ENCODE measurements around the gene CD36. TPM values are rescaled to one million over a fixed set of nuclear protein-coding genes. Genes with fewer than 3 reads are reported as not detected.

CD36 gene
- total and polyA plus RNA-seq, 2 experiments from 2014 or later: 0.53 TPM; not detected in 1

DNA sequence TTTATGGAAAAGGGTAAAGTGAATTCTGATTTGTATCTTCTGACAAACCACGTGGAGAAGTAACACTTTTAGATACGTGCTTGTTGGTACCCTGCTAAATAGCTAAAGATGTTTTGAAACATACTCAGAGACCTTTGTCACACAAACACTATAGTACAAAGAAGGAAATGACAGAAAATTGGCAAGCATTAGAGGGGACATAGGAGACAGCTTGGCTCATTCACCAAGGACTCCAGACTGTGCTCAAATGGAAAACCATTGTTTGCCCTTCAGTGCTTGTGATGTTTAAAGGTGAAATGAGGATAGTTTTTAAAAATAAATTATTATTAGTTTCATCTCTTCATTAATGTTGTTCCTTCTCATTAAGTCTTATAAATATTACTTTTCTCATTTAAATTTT lies 34.0 kb upstream of the CD36 start:
- no peaks in the 10 kb centered on the region for H3K4me1 ChIP-seq (ENCODE audit: insufficient read depth)
- no peak overlapping the region for H3K9ac ChIP-seq
- no peaks in the 10 kb centered on the region for H3K9me3 ChIP-seq (ENCODE audit: low read depth)
- no peak for TF ChIP-seq EZH2 (IDR thresholded peaks at IDR 0.05; ENCODE audit: insufficient read depth, poor library complexity, severe bottlenecking)
- TF ChIP-seq EZH2phosphoT487 (IDR thresholded peaks at IDR 0.05; ENCODE audit: insufficient read depth, low read depth): no peak
- H3F3A ChIP-seq (ENCODE audit: insufficient read depth): no peaks in the 10 kb centered on the region
- H3K4me2 ChIP-seq (ENCODE audit: unreplicated experiment): no peak overlapping the region
- no peaks in the 10 kb centered on the region for H3K36me3 ChIP-seq (ENCODE audit: low read depth)
- no peaks in the 10 kb centered on the region for H3K9me2 ChIP-seq (ENCODE audit: insufficient read depth)
- H3K27ac ChIP-seq: no peak overlapping the region
- in situ Hi-C loops (cut with MboI): no loop called here
- DNase-seq: no peak
- no peaks in the 10 kb centered on the region for H3K79me2 ChIP-seq (ENCODE audit: insufficient read depth)
- H3K27me3 ChIP-seq (replicated peaks; ENCODE audit: insufficient read depth): no peaks in the 10 kb centered on the region
- no peaks in the 10 kb centered on the region for H4K20me1 ChIP-seq (ENCODE audit: insufficient read depth)
- H2AFZ ChIP-seq: no peak overlapping the region
- H3K4me3 ChIP-seq: no peak overlapping the region
- WGBS, 2 experiments (ENCODE audit: low coverage in 1 of 2, low lambda C conversion rate in 2 of 2, missing lambda C conversion rate in 2 of 2): 75 to 80% methylated on average over 2 of the region's 2 CpGs

GRCh38 chr7:80607136-80607535 lies 31.3 kb upstream of the CD36 start:
- Histone ChIP-seq H4K20me1 (ENCODE audit: insufficient read depth) (no peaks in the 10 kb centered on the region), H3K4me3 (no peak overlapping the region), H3K79me2 (ENCODE audit: insufficient read depth) (no peaks in the 10 kb centered on the region), H3F3A (ENCODE audit: insufficient read depth) (peaks cover 8% of the 10 kb centered on the region), H3K4me2 (ENCODE audit: unreplicated experiment) (no peak overlapping the region), H3K9me3 (ENCODE audit: low read depth) (no peaks in the 10 kb centered on the region), H3K27me3 (replicated peaks; ENCODE audit: insufficient read depth) (no peaks in the 10 kb centered on the region), H3K9me2 (ENCODE audit: insufficient read depth) (no peaks in the 10 kb centered on the region), H3K36me3 (ENCODE audit: low read depth) (no peaks in the 10 kb centered on the region), H3K27ac (no peak overlapping the region), H3K9ac (no peak overlapping the region), H2AFZ (no peak overlapping the region), H3K4me1 (ENCODE audit: insufficient read depth) (peaks cover 11% of the 10 kb centered on the region)
- 62 to 64% methylated on average over 1 of the region's 1 CpG for WGBS, 2 experiments (ENCODE audit: low coverage in 1 of 2, low lambda C conversion rate in 2 of 2, missing lambda C conversion rate in 2 of 2)
- in situ Hi-C loops (cut with MboI): no loop called here
- DNase-seq: no peak
- TF ChIP-seq EZH2 (IDR thresholded peaks at IDR 0.05; ENCODE audit: insufficient read depth, poor library complexity, severe bottlenecking) (no peak), EZH2phosphoT487 (IDR thresholded peaks at IDR 0.05; ENCODE audit: insufficient read depth, low read depth) (no peak)

- H3K4me3 ChIP-seq: no peak overlapping the region
- peaks cover 8% of the 10 kb centered on the region for H3F3A ChIP-seq (ENCODE audit: insufficient read depth)
- TF ChIP-seq EZH2phosphoT487 (IDR thresholded peaks at IDR 0.05; ENCODE audit: insufficient read depth, low read depth): no peak
- no peak for TF ChIP-seq EZH2 (IDR thresholded peaks at IDR 0.05; ENCODE audit: insufficient read depth, poor library complexity, severe bottlenecking)
- no peak overlapping the region for H3K9ac ChIP-seq
- DNase-seq: no peak
- H2AFZ ChIP-seq: no peak overlapping the region
- no peaks in the 10 kb centered on the region for H3K79me2 ChIP-seq (ENCODE audit: insufficient read depth)
- H3K27me3 ChIP-seq (replicated peaks; ENCODE audit: insufficient read depth): no peaks in the 10 kb centered on the region
- H3K27ac ChIP-seq: no peak overlapping the region
- no peaks in the 10 kb centered on the region for H3K9me3 ChIP-seq (ENCODE audit: low read depth)
- in situ Hi-C loops (cut with MboI): no loop called here
- no peaks in the 10 kb centered on the region for H3K36me3 ChIP-seq (ENCODE audit: low read depth)
- no peaks in the 10 kb centered on the region for H4K20me1 ChIP-seq (ENCODE audit: insufficient read depth)
- no peak overlapping the region for H3K4me2 ChIP-seq (ENCODE audit: unreplicated experiment)
- H3K4me1 ChIP-seq (ENCODE audit: insufficient read depth): peaks cover 18% of the 10 kb centered on the region
- no peaks in the 10 kb centered on the region for H3K9me2 ChIP-seq (ENCODE audit: insufficient read depth)
Measured at GRCh38 chr7:80608336-80608735, 30.1 kb upstream of the CD36 start.

- no peaks in the 10 kb centered on the region for H3K9me3 ChIP-seq (ENCODE audit: low read depth)
- no peak overlapping the region for H3K4me3 ChIP-seq
- in situ Hi-C loops (cut with MboI): no loop called here
- H3K27me3 ChIP-seq (replicated peaks; ENCODE audit: insufficient read depth): no peaks in the 10 kb centered on the region
- H3K4me1 ChIP-seq (ENCODE audit: insufficient read depth): peaks cover 23% of the 10 kb centered on the region
- H3F3A ChIP-seq (ENCODE audit: insufficient read depth): peaks cover 16% of the 10 kb centered on the region
- H3K79me2 ChIP-seq (ENCODE audit: insufficient read depth): no peaks in the 10 kb centered on the region
- H2AFZ ChIP-seq: no peak overlapping the region
- H3K27ac ChIP-seq: no peak overlapping the region
- H4K20me1 ChIP-seq (ENCODE audit: insufficient read depth): no peaks in the 10 kb centered on the region
- no peak for DNase-seq
- no peak overlapping the region for H3K9ac ChIP-seq
- H3K36me3 ChIP-seq (ENCODE audit: low read depth): no peaks in the 10 kb centered on the region
- no peak overlapping the region for H3K4me2 ChIP-seq (ENCODE audit: unreplicated experiment)
- H3K9me2 ChIP-seq (ENCODE audit: insufficient read depth): no peaks in the 10 kb centered on the region
- 97 to 100% methylated on average over 1 of the region's 1 CpG for WGBS, 2 experiments (ENCODE audit: low coverage in 1 of 2, low lambda C conversion rate in 2 of 2, missing lambda C conversion rate in 2 of 2)
- TF ChIP-seq EZH2 (IDR thresholded peaks at IDR 0.05; ENCODE audit: insufficient read depth, poor library complexity, severe bottlenecking) (no peak), EZH2phosphoT487 (IDR thresholded peaks at IDR 0.05; ENCODE audit: insufficient read depth, low read depth) (no peak)
Measured at GRCh38 chr7:80609751-80610150, 28.7 kb upstream of the CD36 start.

- Histone ChIP-seq H3K4me1 (ENCODE audit: insufficient read depth) (peaks cover 31% of the 10 kb centered on the region), H3K36me3 (ENCODE audit: low read depth) (no peaks in the 10 kb centered on the region), H3K4me2 (ENCODE audit: unreplicated experiment) (peak overlapping the region; percentile 23), H3K9ac (no peak overlapping the region), H3K9me3 (ENCODE audit: low read depth) (no peaks in the 10 kb centered on the region), H2AFZ (no peak overlapping the region), H3K9me2 (ENCODE audit: insufficient read depth) (no peaks in the 10 kb centered on the region), H3K79me2 (ENCODE audit: insufficient read depth) (no peaks in the 10 kb centered on the region), H3K27me3 (replicated peaks; ENCODE audit: insufficient read depth) (no peaks in the 10 kb centered on the region), H3K4me3 (no peak overlapping the region), H3K27ac (no peak overlapping the region), H3F3A (ENCODE audit: insufficient read depth) (peaks cover 18% of the 10 kb centered on the region), H4K20me1 (ENCODE audit: insufficient read depth) (no peaks in the 10 kb centered on the region)
- WGBS, 2 experiments (ENCODE audit: low coverage in 1 of 2, low lambda C conversion rate in 2 of 2, missing lambda C conversion rate in 2 of 2): 95 to 98% methylated on average over 3 of the region's 3 CpGs
- DNase-seq: peak; percentile 1
- in situ Hi-C loops (cut with MboI): no loop called here
- TF ChIP-seq EZH2phosphoT487 (IDR thresholded peaks at IDR 0.05; ENCODE audit: insufficient read depth, low read depth) (no peak), EZH2 (IDR thresholded peaks at IDR 0.05; ENCODE audit: insufficient read depth, poor library complexity, severe bottlenecking) (no peak)
Measured at GRCh38 chr7:80611353-80611752, 27.1 kb upstream of the CD36 start.

Measured in GM23248 (cell line).